CD14-positive monocyte (primary cell): ENCODE data around the gene ACIN1. TPM values are rescaled to one million over a fixed set of nuclear protein-coding genes. Genes with fewer than 3 reads are reported as not detected.

Experiments used
- DNase-seq, 3 donors: peaks; one replicate each; pipeline ENCODE4 v3.0.0-alpha.2; 2011 to 2022
- H2AFZ ChIP-seq: 2 replicates; pipeline ENCODE4 v1.6.0; 2012; ENCODE audit warnings: mild to moderate bottlenecking, low read depth, low read length, inconsistent platforms; ENCODE audit not compliant: insufficient read depth, poor library complexity, severe bottlenecking
- H3K27ac ChIP-seq, 2 donors: 1 replicate in 1 of 2; 2 replicates in 1 of 2; pipeline ENCODE4 v1.5.1; 2012 to 2013; ENCODE audit warnings: low read length in 2 of 2, control low read depth in 1 of 2, inconsistent platforms in 1 of 2, low read depth in 1 of 2, mild to moderate bottlenecking in 1 of 2
- H3K27me3 ChIP-seq, 2 donors: one replicate each; pipeline versions ENCODE4 v1.6.0 to v1.6.1; 2011 to 2013; ENCODE audit warnings: low read length in 2 of 2; ENCODE audit not compliant: control insufficient read depth in 2 of 2, insufficient read depth in 2 of 2
- H3K36me3 ChIP-seq, 2 donors: replicated peaks in 1 of 2; 1 replicate in 1 of 2; 2 replicates in 1 of 2; pipeline versions ENCODE4 v1.5.1 to v1.6.1; 2012 to 2013; ENCODE audit warnings: low read length in 2 of 2, control low read depth in 1 of 2, inconsistent platforms in 1 of 2, mild to moderate bottlenecking in 1 of 2; ENCODE audit not compliant: insufficient read depth in 2 of 2, control insufficient read depth in 1 of 2
- H3K4me1 ChIP-seq, 2 donors: 1 replicate in 1 of 2; 2 replicates in 1 of 2; pipeline versions ENCODE4 v1.5.1 to v1.6.1; 2012 to 2013; ENCODE audit warnings: low read length in 2 of 2, control low read depth in 1 of 2, inconsistent platforms in 1 of 2, mild to moderate bottlenecking in 1 of 2, moderate library complexity in 1 of 2; ENCODE audit not compliant: insufficient read depth in 2 of 2, control insufficient read depth in 1 of 2
- H3K4me2 ChIP-seq: replicated peaks from 2 replicates; pipeline ENCODE3; 2012; ENCODE audit warnings: low read length, moderate library complexity, mild to moderate bottlenecking; ENCODE audit not compliant: poor library complexity, severe bottlenecking; ENCODE audit errors: extremely low read depth
- H3K4me3 ChIP-seq, 3 experiments: fragments of 200-600 bp in 1 of 3; sonication (generic) in 1 of 3; replicated peaks in 1 of 3; 1 replicate in 2 of 3; 2 replicates in 1 of 3; pipeline ENCODE4 v1.5.1; 2011 to 2013; ENCODE audit warnings: low read length in 3 of 3, mild to moderate bottlenecking in 3 of 3, control low read depth in 2 of 3, low read depth in 2 of 3, inconsistent platforms in 1 of 3, moderate library complexity in 1 of 3
- H3K79me2 ChIP-seq: 2 replicates; pipeline ENCODE4 v1.6.0; 2012; ENCODE audit warnings: mild to moderate bottlenecking, control low read depth, inconsistent platforms, low read length, moderate library complexity; ENCODE audit not compliant: insufficient read depth
- H3K9ac ChIP-seq: 2 replicates; pipeline ENCODE4 v1.6.0; 2017; ENCODE audit warnings: low read length, mild to moderate bottlenecking; ENCODE audit not compliant: insufficient read depth, poor library complexity, severe bottlenecking
- H3K9me3 ChIP-seq, 2 donors: replicated peaks in 1 of 2; 1 replicate in 1 of 2; 2 replicates in 1 of 2; pipeline versions ENCODE4 v1.5.1 to v1.6.1; 2012 to 2013; ENCODE audit warnings: low read length in 2 of 2, control low read depth in 1 of 2; ENCODE audit not compliant: control insufficient read depth in 1 of 2, insufficient read depth in 1 of 2
- H4K20me1 ChIP-seq: 2 replicates; pipeline ENCODE4 v1.6.0; 2012; ENCODE audit warnings: mild to moderate bottlenecking, low read length, control low read depth, moderate library complexity; ENCODE audit not compliant: insufficient read depth
- H3K27ac Mint-ChIP-seq, 7 donors: one replicate each; pipeline ENCODE4 v1.8.0; 2020; ENCODE audit warnings: mild to moderate bottlenecking in 7 of 7, mixed read lengths in 7 of 7, moderate library complexity in 6 of 7, inconsistent platforms in 2 of 7
- H3K27me3 Mint-ChIP-seq, 3 donors: one replicate each; pipeline ENCODE4 v1.8.0; 2021 to 2022; ENCODE audit warnings: low read depth in 3 of 3, mild to moderate bottlenecking in 3 of 3, mixed read lengths in 3 of 3, moderate library complexity in 3 of 3, inconsistent platforms in 1 of 3
- H3K36me3 Mint-ChIP-seq, 2 donors: one replicate each; pipeline ENCODE4 v1.8.0; 2020; ENCODE audit warnings: mixed read lengths in 2 of 2, inconsistent platforms in 1 of 2, mild to moderate bottlenecking in 1 of 2
- H3K4me1 Mint-ChIP-seq: one replicate; pipeline ENCODE4 v1.8.0; 2020; ENCODE audit warnings: mild to moderate bottlenecking, mixed read lengths
- H3K4me3 Mint-ChIP-seq, 2 donors: one replicate each; pipeline ENCODE4 v1.8.0; 2020; ENCODE audit warnings: mild to moderate bottlenecking in 2 of 2, mixed read lengths in 2 of 2, moderate library complexity in 1 of 2
- H3K9me3 Mint-ChIP-seq, 7 donors: one replicate each; pipeline ENCODE4 v1.8.0; 2020 to 2022; ENCODE audit warnings: mixed read lengths in 7 of 7, mild to moderate bottlenecking in 6 of 7, moderate library complexity in 6 of 7, inconsistent platforms in 2 of 7
- WGBS: methylation state at CpG from one replicate; pipeline ENCODE4 v1.1.5; 2013; ENCODE audit warnings: missing lambda C conversion rate; ENCODE audit not compliant: insufficient coverage; 5-methylcytosine and 5-hydroxymethylcytosine counted together
- intact Hi-C, 2 donors: fragments of 100-400 bp; cut with micrococcal nuclease; formaldehyde crosslinking; loops; one replicate each; pipeline versions ENCODE4 v1.15.0 to v1.15.1; 2023
- polyA plus RNA-seq, 3 donors: library from polyadenylated mRNA; depleted of rRNA in 1 of 3; unstranded in 2 of 3; stranded (reverse) in 1 of 3; fragments of 300-500 nt in 2 of 3; fragments of >200 nt in 1 of 3; fragmentation: Illumina TruSeq in 2 of 3; gene quantifications; 1 replicate in 2 of 3; 2 replicates in 1 of 3; pipeline ENCODE4 v1.2.3, GENCODE V29; 2012 to 2021
- TF ChIP-seq, protein P1 (sequence below): fragments of 200-600 bp; IDR thresholded peaks from one replicate; pipeline ENCODE4 v1.8.0; 2022; ENCODE audit warnings: antibody characterized with exemption, mild to moderate bottlenecking

ACIN1 gene
- polyA plus RNA-seq, 3 donors: 2.8 to 159 (median 5.4) TPM

DNA sequence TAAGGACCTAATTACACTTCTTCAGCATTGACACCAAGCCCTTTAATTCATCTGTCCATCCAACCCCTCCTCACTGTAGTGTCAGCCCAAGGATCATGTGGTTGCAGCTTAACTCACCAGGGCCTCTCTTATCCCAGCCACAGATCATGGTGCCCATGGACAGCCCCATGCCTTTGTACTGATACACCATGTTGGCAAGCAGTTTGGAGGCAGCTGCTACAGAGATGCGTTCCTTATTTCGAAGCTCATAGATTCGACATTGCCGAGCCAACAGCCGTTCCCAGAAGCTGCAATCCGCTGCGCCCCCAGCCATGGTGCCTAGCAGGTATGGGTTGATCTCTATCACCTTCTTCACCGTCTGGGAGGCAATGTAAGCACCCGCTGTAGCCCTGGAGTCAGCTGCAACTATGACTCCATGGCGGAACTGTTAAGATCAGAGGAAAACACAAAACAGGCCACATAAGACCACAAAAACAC is 61.6 kb downstream of the ACIN1 start:
- Mint-ChIP-seq H3K27me3 (peaks cover 0 to 1% (median 0%) of the 10 kb centered on the region in 3 donors), H3K9me3 (no peaks in the 10 kb centered on the region), H3K4me3 (no peak overlapping the region), H3K36me3 (peaks cover 26 to 43% of the 10 kb centered on the region in 2 donors), H3K27ac (no peak overlapping the region), H3K4me1 (peaks cover 21% of the 10 kb centered on the region)
- peaks cover 29 to 36% of the 10 kb centered on the region in 2 donors for H3K36me3 ChIP-seq
- no peak overlapping the region for H3K27ac ChIP-seq
- TF ChIP-seq, protein P1, sequence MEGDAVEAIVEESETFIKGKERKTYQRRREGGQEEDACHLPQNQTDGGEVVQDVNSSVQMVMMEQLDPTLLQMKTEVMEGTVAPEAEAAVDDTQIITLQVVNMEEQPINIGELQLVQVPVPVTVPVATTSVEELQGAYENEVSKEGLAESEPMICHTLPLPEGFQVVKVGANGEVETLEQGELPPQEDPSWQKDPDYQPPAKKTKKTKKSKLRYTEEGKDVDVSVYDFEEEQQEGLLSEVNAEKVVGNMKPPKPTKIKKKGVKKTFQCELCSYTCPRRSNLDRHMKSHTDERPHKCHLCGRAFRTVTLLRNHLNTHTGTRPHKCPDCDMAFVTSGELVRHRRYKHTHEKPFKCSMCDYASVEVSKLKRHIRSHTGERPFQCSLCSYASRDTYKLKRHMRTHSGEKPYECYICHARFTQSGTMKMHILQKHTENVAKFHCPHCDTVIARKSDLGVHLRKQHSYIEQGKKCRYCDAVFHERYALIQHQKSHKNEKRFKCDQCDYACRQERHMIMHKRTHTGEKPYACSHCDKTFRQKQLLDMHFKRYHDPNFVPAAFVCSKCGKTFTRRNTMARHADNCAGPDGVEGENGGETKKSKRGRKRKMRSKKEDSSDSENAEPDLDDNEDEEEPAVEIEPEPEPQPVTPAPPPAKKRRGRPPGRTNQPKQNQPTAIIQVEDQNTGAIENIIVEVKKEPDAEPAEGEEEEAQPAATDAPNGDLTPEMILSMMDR: no peak
- H3K4me3 ChIP-seq: no peak overlapping the region
- no peak for DNase-seq
- no peak overlapping the region for H3K9ac ChIP-seq
- no peak overlapping the region for H3K4me2 ChIP-seq
- no peaks in the 10 kb centered on the region for H3K27me3 ChIP-seq
- H4K20me1 ChIP-seq: no peaks in the 10 kb centered on the region
- H3K4me1 ChIP-seq: peaks cover 16 to 19% of the 10 kb centered on the region in 2 donors
- no peaks in the 10 kb centered on the region for H3K9me3 ChIP-seq
- 99% methylated on average over 10 of the region's 10 CpGs for WGBS
- H3K79me2 ChIP-seq: peaks cover 22% of the 10 kb centered on the region
- intact Hi-C loops: no loop called here
- H2AFZ ChIP-seq: no peak overlapping the region

- WGBS: 97% methylated on average over 4 of the region's 4 CpGs
- H4K20me1 ChIP-seq: no peaks in the 10 kb centered on the region
- H3K9ac ChIP-seq: no peak overlapping the region
- H3K27me3 ChIP-seq: no peaks in the 10 kb centered on the region
- H2AFZ ChIP-seq: no peak overlapping the region
- H3K79me2 ChIP-seq: peaks cover 22% of the 10 kb centered on the region
- Mint-ChIP-seq H3K27ac (no peak overlapping the region), H3K27me3 (peaks cover 0 to 1% (median 0%) of the 10 kb centered on the region in 3 donors), H3K4me3 (no peak overlapping the region), H3K4me1 (peaks cover 22% of the 10 kb centered on the region), H3K9me3 (no peaks in the 10 kb centered on the region), H3K36me3 (peaks cover 38 to 58% of the 10 kb centered on the region in 2 donors)
- H3K4me2 ChIP-seq: no peak overlapping the region
- TF ChIP-seq, protein P1: no peak
- no peak overlapping the region for H3K27ac ChIP-seq
- H3K36me3 ChIP-seq: peaks cover 38 to 40% of the 10 kb centered on the region in 2 donors
- peaks cover 16 to 21% of the 10 kb centered on the region in 2 donors for H3K4me1 ChIP-seq
- intact Hi-C loops: no loop called here
- no peak for DNase-seq
- H3K9me3 ChIP-seq: no peaks in the 10 kb centered on the region
- no peak overlapping the region for H3K4me3 ChIP-seq
Observed at GRCh38 chr14:23030936-23031335, 64.0 kb downstream of the ACIN1 start.
